ENCODE measurements around the gene BCL6. TPM values are rescaled to one million over a fixed set of nuclear protein-coding genes. Genes with fewer than 3 reads are reported as not detected.

The BCL6 gene
- total RNA-seq, 1 donor from 2014 or later: 20.3 TPM

- H2AFZ ChIP-seq (replicated peaks): no peak overlapping the region
- peaks cover 10% of the 10 kb centered on the region for H3K4me1 ChIP-seq
- H3K9ac ChIP-seq: no peak overlapping the region
- Mint-ChIP-seq H3K27me3 (ENCODE audit: insufficient read depth, low read depth) (no peaks in the 10 kb centered on the region), H3K4me1 (peaks cover 8% of the 10 kb centered on the region), H3K27ac (no peak overlapping the region), H3K4me3 (no peak overlapping the region), H3K9me3 (no peaks in the 10 kb centered on the region), H3K36me3 (no peaks in the 10 kb centered on the region)
- H4K20me1 ChIP-seq (ENCODE audit: low read depth): no peaks in the 10 kb centered on the region
- no peak for DNase-seq (ENCODE audit: low spot score)
- no peaks in the 10 kb centered on the region for H3K79me2 ChIP-seq (ENCODE audit: low read depth)
- H3K27ac ChIP-seq: no peak overlapping the region
- no peak overlapping the region for H3K4me2 ChIP-seq
- no peaks in the 10 kb centered on the region for H3K9me3 ChIP-seq (ENCODE audit: low read depth)
- H3K27me3 ChIP-seq: no peaks in the 10 kb centered on the region
- no peaks in the 10 kb centered on the region for H3F3A ChIP-seq (ENCODE audit: low read depth)
- H3K36me3 ChIP-seq: no peaks in the 10 kb centered on the region
- TF ChIP-seq EZH2phosphoT487 (IDR thresholded peaks at IDR 0.05) (no peak), CTCF (IDR thresholded peaks at IDR 0.05) (no peak), EZH2 (IDR thresholded peaks at IDR 0.05) (no peak)
- H3K4me3 ChIP-seq: no peak overlapping the region
These were observed 33.5 kb upstream of the BCL6 start for GRCh38 chr3:187778726-187779125.

- H3K79me2 ChIP-seq (ENCODE audit: low read depth): no peaks in the 10 kb centered on the region
- H3K27me3 Mint-ChIP-seq (ENCODE audit: insufficient read depth, low read depth): no peaks in the 10 kb centered on the region
- no peak overlapping the region for H3K9ac ChIP-seq
- no peak overlapping the region for H3K4me3 Mint-ChIP-seq
- no peaks in the 10 kb centered on the region for H3K36me3 ChIP-seq
- no peak overlapping the region for H3K27ac ChIP-seq
- no peaks in the 10 kb centered on the region for H3K9me3 Mint-ChIP-seq
- DNase-seq (ENCODE audit: low spot score): no peak
- peaks cover 11% of the 10 kb centered on the region for H3F3A ChIP-seq (ENCODE audit: low read depth)
- H4K20me1 ChIP-seq (ENCODE audit: low read depth): no peaks in the 10 kb centered on the region
- no peaks in the 10 kb centered on the region for H3K9me3 ChIP-seq (ENCODE audit: low read depth)
- no peaks in the 10 kb centered on the region for H3K27me3 ChIP-seq
- H3K4me3 ChIP-seq: no peak overlapping the region
- no peak overlapping the region for H3K27ac Mint-ChIP-seq
- H3K36me3 Mint-ChIP-seq: no peaks in the 10 kb centered on the region
- H3K4me1 ChIP-seq: peaks cover 20% of the 10 kb centered on the region
- no peak overlapping the region for H2AFZ ChIP-seq (replicated peaks)
- H3K4me1 Mint-ChIP-seq: peaks cover 8% of the 10 kb centered on the region
- H3K4me2 ChIP-seq: no peak overlapping the region
- TF ChIP-seq EZH2phosphoT487 (IDR thresholded peaks at IDR 0.05) (no peak), CTCF (IDR thresholded peaks at IDR 0.05) (no peak), EZH2 (IDR thresholded peaks at IDR 0.05) (no peak)
These were observed 32.2 kb upstream of the BCL6 start for GRCh38 chr3:187777331-187777941.

GRCh38 chr3:187775549-187775948 lies 30.3 kb upstream of the BCL6 start:
- Histone ChIP-seq H3F3A (ENCODE audit: low read depth) (peaks cover 11% of the 10 kb centered on the region), H3K36me3 (no peaks in the 10 kb centered on the region), H3K9ac (no peak overlapping the region), H3K27ac (no peak overlapping the region), H3K27me3 (no peaks in the 10 kb centered on the region), H4K20me1 (ENCODE audit: low read depth) (no peaks in the 10 kb centered on the region), H3K4me1 (peaks cover 10% of the 10 kb centered on the region), H3K79me2 (ENCODE audit: low read depth) (no peaks in the 10 kb centered on the region), H2AFZ (replicated peaks) (no peak overlapping the region), H3K4me3 (no peak overlapping the region), H3K9me3 (ENCODE audit: low read depth) (no peaks in the 10 kb centered on the region), H3K4me2 (no peak overlapping the region)
- Mint-ChIP-seq H3K27ac (no peak overlapping the region), H3K36me3 (no peaks in the 10 kb centered on the region), H3K9me3 (no peaks in the 10 kb centered on the region), H3K4me1 (no peaks in the 10 kb centered on the region), H3K4me3 (no peak overlapping the region), H3K27me3 (ENCODE audit: insufficient read depth, low read depth) (no peaks in the 10 kb centered on the region)
- TF ChIP-seq EZH2 (IDR thresholded peaks at IDR 0.05) (no peak), CTCF (IDR thresholded peaks at IDR 0.05) (no peak), EZH2phosphoT487 (IDR thresholded peaks at IDR 0.05) (no peak)
- DNase-seq (ENCODE audit: low spot score): no peak
